ENCODE measurements around the gene DCAF11.

DNA sequence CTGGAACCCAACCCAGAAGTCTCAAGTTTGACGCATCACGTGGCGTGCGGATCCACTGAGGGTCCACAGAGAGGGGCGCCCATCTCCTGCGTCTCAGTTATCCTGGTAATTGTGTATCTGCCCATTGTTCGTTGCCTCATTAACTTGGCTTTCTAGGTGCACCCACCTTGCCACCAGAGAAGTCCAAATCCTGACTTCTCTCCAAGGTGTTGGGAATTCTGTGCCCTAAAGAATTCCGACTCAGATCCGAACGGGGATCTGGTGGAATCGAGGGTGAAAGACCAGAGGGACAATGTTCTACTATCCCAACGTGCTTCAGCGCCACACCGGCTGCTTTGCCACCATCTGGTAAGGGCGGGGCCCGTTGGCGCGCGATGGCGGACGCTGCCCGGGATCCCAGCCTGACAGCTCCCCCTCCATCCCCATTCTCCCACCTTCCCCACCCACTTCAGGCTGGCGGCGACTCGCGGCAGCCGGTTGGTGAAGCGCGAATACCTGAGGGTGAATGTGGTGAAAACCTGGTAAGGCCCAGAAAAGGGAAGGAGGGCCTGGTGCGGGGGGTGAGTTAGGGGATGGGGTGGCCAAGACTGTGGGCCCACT is 57.8 kb downstream of the DCAF11 start:
- TF ChIP-seq, protein P1, sequence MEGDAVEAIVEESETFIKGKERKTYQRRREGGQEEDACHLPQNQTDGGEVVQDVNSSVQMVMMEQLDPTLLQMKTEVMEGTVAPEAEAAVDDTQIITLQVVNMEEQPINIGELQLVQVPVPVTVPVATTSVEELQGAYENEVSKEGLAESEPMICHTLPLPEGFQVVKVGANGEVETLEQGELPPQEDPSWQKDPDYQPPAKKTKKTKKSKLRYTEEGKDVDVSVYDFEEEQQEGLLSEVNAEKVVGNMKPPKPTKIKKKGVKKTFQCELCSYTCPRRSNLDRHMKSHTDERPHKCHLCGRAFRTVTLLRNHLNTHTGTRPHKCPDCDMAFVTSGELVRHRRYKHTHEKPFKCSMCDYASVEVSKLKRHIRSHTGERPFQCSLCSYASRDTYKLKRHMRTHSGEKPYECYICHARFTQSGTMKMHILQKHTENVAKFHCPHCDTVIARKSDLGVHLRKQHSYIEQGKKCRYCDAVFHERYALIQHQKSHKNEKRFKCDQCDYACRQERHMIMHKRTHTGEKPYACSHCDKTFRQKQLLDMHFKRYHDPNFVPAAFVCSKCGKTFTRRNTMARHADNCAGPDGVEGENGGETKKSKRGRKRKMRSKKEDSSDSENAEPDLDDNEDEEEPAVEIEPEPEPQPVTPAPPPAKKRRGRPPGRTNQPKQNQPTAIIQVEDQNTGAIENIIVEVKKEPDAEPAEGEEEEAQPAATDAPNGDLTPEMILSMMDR (IDR thresholded peaks at IDR 0.05 in 8 of 11, conservative IDR thresholded peaks at IDR 0.05 in 3 of 11) = no peak
- TF ChIP-seq POLR2AphosphoS5 (IDR thresholded peaks at IDR 0.05) (no peak), POLR2A (IDR thresholded peaks at IDR 0.05) (no peak)
